AG04449 (cell line): ENCODE data around the gene EGLN3.

Experiments used
- CTCF ChIA-PET: fragments of 350-600 bp; formaldehyde crosslinking; extraction: SDS; loops from one replicate; lab custom pipeline; 2021; ENCODE audit warnings: antibody characterized with exemption; lab: Yijun Ruan, JAX
- POLR2A ChIA-PET: fragments of 400-600, 350-600 bp; formaldehyde crosslinking; extraction: SDS; loops from one replicate; lab custom pipeline; 2020; ENCODE audit warnings: antibody characterized with exemption, inconsistent platforms; lab: Yijun Ruan, JAX
- DNase-seq: peaks from one replicate; pipeline ENCODE4 v3.0.0-alpha.2; 2010; ENCODE audit warnings: low read depth, low spot score
- H3K4me3 ChIP-seq: 2 replicates; pipeline ENCODE4 v1.5.1; 2011; ENCODE audit warnings: low read depth, mild to moderate bottlenecking, control low read depth, low read length
- TF ChIP-seq, protein P1 (sequence below): IDR thresholded peaks from one replicate; pipeline ENCODE4 v1.5.1; 2011; ENCODE audit warnings: mild to moderate bottlenecking, moderate library complexity, low read length, control low read depth, inconsistent platforms; ENCODE audit not compliant: insufficient read depth; ENCODE audit errors: missing control alignments

EGLN3 gene

GRCh38 chr14:33940561-33941011, 10.3 kb downstream of the EGLN3 start:
- POLR2A ChIA-PET, result no interaction called here

GRCh38 chr14:33938131-33938949, 12.5 kb downstream of the EGLN3 start:
- TF ChIP-seq, protein P1, sequence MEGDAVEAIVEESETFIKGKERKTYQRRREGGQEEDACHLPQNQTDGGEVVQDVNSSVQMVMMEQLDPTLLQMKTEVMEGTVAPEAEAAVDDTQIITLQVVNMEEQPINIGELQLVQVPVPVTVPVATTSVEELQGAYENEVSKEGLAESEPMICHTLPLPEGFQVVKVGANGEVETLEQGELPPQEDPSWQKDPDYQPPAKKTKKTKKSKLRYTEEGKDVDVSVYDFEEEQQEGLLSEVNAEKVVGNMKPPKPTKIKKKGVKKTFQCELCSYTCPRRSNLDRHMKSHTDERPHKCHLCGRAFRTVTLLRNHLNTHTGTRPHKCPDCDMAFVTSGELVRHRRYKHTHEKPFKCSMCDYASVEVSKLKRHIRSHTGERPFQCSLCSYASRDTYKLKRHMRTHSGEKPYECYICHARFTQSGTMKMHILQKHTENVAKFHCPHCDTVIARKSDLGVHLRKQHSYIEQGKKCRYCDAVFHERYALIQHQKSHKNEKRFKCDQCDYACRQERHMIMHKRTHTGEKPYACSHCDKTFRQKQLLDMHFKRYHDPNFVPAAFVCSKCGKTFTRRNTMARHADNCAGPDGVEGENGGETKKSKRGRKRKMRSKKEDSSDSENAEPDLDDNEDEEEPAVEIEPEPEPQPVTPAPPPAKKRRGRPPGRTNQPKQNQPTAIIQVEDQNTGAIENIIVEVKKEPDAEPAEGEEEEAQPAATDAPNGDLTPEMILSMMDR, result no peak
- ChIA-PET POLR2A (no interaction called here), CTCF (no interaction called here)
- H3K4me3 ChIP-seq, result no peak overlapping the region
- DNase-seq, result no peak

More at GRCh38 chr14:33940561-33941011, 10.3 kb downstream of the EGLN3 start:
- no peak for DNase-seq
- CTCF ChIA-PET, result no interaction called here
- TF ChIP-seq, protein P1, result no peak
- no peak overlapping the region for H3K4me3 ChIP-seq

DNA sequence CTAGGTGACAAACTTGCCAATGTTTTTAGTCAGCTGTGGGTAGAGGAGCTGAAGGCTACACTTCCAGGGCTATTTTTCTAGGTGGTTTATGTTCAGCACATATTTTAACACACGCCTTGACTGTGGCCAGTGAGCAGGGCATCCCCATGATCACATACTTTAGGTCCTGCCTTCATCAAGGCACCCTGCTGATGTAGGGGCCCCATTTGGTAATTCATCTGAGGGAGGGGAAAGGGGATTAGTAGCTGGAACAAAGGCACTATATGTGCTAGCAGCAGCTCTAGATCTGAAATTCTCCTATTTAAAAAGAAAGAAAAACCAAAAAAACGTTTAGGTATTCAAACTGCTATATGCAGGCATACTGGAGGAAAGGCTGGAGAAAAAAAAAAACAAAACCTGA, 14.5 kb downstream of the EGLN3 start:
- ChIA-PET POLR2A (no interaction called here), CTCF (no interaction called here)
- TF ChIP-seq, protein P1, result no peak
- no peak overlapping the region for H3K4me3 ChIP-seq
- no peak for DNase-seq

GRCh38 chr14:33934938-33935337, 15.9 kb downstream of the EGLN3 start:
- DNase-seq, result no peak
- TF ChIP-seq, protein P1, result no peak
- CTCF ChIA-PET, result no interaction called here
- POLR2A ChIA-PET, result no interaction called here
- H3K4me3 ChIP-seq, result no peak overlapping the region

DNA sequence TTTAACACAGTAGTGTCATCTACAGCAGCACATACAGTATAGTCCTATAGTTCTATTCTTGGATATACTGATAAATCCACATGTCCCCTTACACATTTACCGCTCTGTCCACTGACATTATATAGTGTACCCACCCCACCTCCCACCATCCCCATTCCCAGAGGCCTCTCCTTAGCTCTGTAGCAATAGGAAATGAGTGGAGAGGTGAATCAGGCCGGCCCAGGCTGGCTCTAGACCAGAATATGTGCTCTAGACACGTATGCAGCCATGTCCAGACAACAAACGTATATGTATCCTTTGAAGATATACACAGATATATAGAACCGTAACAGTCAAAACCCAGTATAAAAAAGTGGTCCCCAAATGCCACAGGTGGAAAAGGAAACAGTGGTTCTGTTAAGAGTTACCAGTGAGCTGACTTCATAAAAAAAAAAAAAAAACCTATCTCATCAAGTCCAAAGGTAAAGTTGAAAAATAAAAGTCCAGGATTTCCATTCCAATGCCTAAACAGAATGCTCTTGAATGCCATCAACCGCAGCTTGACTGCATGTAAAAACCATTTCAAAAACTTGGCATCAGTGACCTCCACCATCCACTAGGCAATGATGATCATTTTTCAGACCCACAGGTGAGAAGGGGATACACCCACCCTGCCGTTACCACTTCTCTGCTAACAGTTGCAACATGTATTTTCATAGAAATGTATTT, 16.7 kb downstream of the EGLN3 start:
- DNase-seq, result no peak
- ChIA-PET CTCF (no interaction called here), POLR2A (no interaction called here)
- TF ChIP-seq, protein P1, result no peak
- H3K4me3 ChIP-seq, result no peak overlapping the region

- ChIA-PET POLR2A (no interaction called here), CTCF (interaction anchor here (1.4 kb wide), 1 partner anchor 12 kb away, joined by 3 read pairs; no protein-coding TSS in a partner anchor)
- H3K4me3 ChIP-seq, result no peak overlapping the region
- DNase-seq, result no peak
- TF ChIP-seq, protein P1, result no peak
Measured at GRCh38 chr14:33933386-33933933, 17.4 kb downstream of the EGLN3 start.
